ENCODE measurements around the gene CMTM6.

The CMTM6 gene

GRCh38 chr3:32454731-32455608 lies 47.7 kb downstream of the CMTM6 start:
- Histone ChIP-seq H3K4me3 (ENCODE audit: low read depth, low read length) (no peak overlapping the region), H3K27me3 (ENCODE audit: control insufficient read depth, insufficient read depth, low read length) (no peaks in the 10 kb centered on the region), H3K9me3 (ENCODE audit: control insufficient read depth, insufficient read depth, low read depth, low read length) (no peaks in the 10 kb centered on the region), H3K4me1 (ENCODE audit: control insufficient read depth, insufficient read depth, low read length) (peaks cover 14% of the 10 kb centered on the region), H3K36me3 (ENCODE audit: control insufficient read depth, insufficient read depth, low read length) (peaks cover 12% of the 10 kb centered on the region), H3K9ac (ENCODE audit: low read length) (no peak overlapping the region), H3K27ac (ENCODE audit: low read depth, low read length) (no peak overlapping the region)

GRCh38 chr3:32454111-32454510 lies 48.5 kb downstream of the CMTM6 start:
- Histone ChIP-seq H3K27me3 (ENCODE audit: control insufficient read depth, insufficient read depth, low read length) (no peaks in the 10 kb centered on the region), H3K4me1 (ENCODE audit: control insufficient read depth, insufficient read depth, low read length) (peaks cover 8% of the 10 kb centered on the region; the same call in 1 of the 2 replicates), H3K4me3 (ENCODE audit: low read depth, low read length) (no peak overlapping the region), H3K9ac (ENCODE audit: low read length) (no peak overlapping the region), H3K27ac (ENCODE audit: low read depth, low read length) (no peak overlapping the region), H3K36me3 (ENCODE audit: control insufficient read depth, insufficient read depth, low read length) (peaks cover 12% of the 10 kb centered on the region), H3K9me3 (ENCODE audit: control insufficient read depth, insufficient read depth, low read depth, low read length) (no peaks in the 10 kb centered on the region)

GRCh38 chr3:32453346-32453745 lies 49.3 kb downstream of the CMTM6 start:
- Histone ChIP-seq H3K36me3 (ENCODE audit: control insufficient read depth, insufficient read depth, low read length) (peaks cover 12% of the 10 kb centered on the region), H3K9me3 (ENCODE audit: control insufficient read depth, insufficient read depth, low read depth, low read length) (no peaks in the 10 kb centered on the region), H3K9ac (ENCODE audit: low read length) (no peak overlapping the region), H3K27me3 (ENCODE audit: control insufficient read depth, insufficient read depth, low read length) (no peaks in the 10 kb centered on the region), H3K27ac (ENCODE audit: low read depth, low read length) (no peak overlapping the region), H3K4me1 (ENCODE audit: control insufficient read depth, insufficient read depth, low read length) (peaks cover 13% of the 10 kb centered on the region), H3K4me3 (ENCODE audit: low read depth, low read length) (no peak overlapping the region)

GRCh38 chr3:32452009-32452408 lies 50.6 kb downstream of the CMTM6 start:
- no peaks in the 10 kb centered on the region for H3K27me3 ChIP-seq (ENCODE audit: control insufficient read depth, insufficient read depth, low read length)
- H3K36me3 ChIP-seq (ENCODE audit: control insufficient read depth, insufficient read depth, low read length), result peaks cover 12% of the 10 kb centered on the region
- no peak overlapping the region for H3K27ac ChIP-seq (ENCODE audit: low read depth, low read length)
- H3K9ac ChIP-seq (ENCODE audit: low read length), result no peak overlapping the region
- H3K9me3 ChIP-seq (ENCODE audit: control insufficient read depth, insufficient read depth, low read depth, low read length), result no peaks in the 10 kb centered on the region
- H3K4me3 ChIP-seq (ENCODE audit: low read depth, low read length), result no peak overlapping the region
- peaks cover 22% of the 10 kb centered on the region for H3K4me1 ChIP-seq (ENCODE audit: control insufficient read depth, insufficient read depth, low read length)

- H3K9me3 ChIP-seq (ENCODE audit: control insufficient read depth, insufficient read depth, low read depth, low read length), result no peaks in the 10 kb centered on the region
- no peak overlapping the region for H3K4me3 ChIP-seq (ENCODE audit: low read depth, low read length)
- peaks cover 12% of the 10 kb centered on the region for H3K36me3 ChIP-seq (ENCODE audit: control insufficient read depth, insufficient read depth, low read length)
- no peaks in the 10 kb centered on the region for H3K27me3 ChIP-seq (ENCODE audit: control insufficient read depth, insufficient read depth, low read length)
- no peak overlapping the region for H3K27ac ChIP-seq (ENCODE audit: low read depth, low read length)
- peaks cover 22% of the 10 kb centered on the region for H3K4me1 ChIP-seq (ENCODE audit: control insufficient read depth, insufficient read depth, low read length)
- H3K9ac ChIP-seq (ENCODE audit: low read length), result no peak overlapping the region
Measured at GRCh38 chr3:32450992-32451659, 51.5 kb downstream of the CMTM6 start.

GRCh38 chr3:32450426-32450825 lies 52.2 kb downstream of the CMTM6 start:
- Histone ChIP-seq H3K4me1 (ENCODE audit: control insufficient read depth, insufficient read depth, low read length) (peaks cover 15% of the 10 kb centered on the region), H3K27ac (ENCODE audit: low read depth, low read length) (no peak overlapping the region), H3K4me3 (ENCODE audit: low read depth, low read length) (no peak overlapping the region), H3K36me3 (ENCODE audit: control insufficient read depth, insufficient read depth, low read length) (peaks cover 12% of the 10 kb centered on the region), H3K9ac (ENCODE audit: low read length) (no peak overlapping the region), H3K27me3 (ENCODE audit: control insufficient read depth, insufficient read depth, low read length) (no peaks in the 10 kb centered on the region), H3K9me3 (ENCODE audit: control insufficient read depth, insufficient read depth, low read depth, low read length) (no peaks in the 10 kb centered on the region)

- Histone ChIP-seq H3K9ac (ENCODE audit: low read length) (no peak overlapping the region), H3K36me3 (ENCODE audit: control insufficient read depth, insufficient read depth, low read length) (peaks cover 12% of the 10 kb centered on the region), H3K27me3 (ENCODE audit: control insufficient read depth, insufficient read depth, low read length) (no peaks in the 10 kb centered on the region), H3K4me3 (ENCODE audit: low read depth, low read length) (no peak overlapping the region), H3K9me3 (ENCODE audit: control insufficient read depth, insufficient read depth, low read depth, low read length) (no peaks in the 10 kb centered on the region), H3K27ac (ENCODE audit: low read depth, low read length) (no peak overlapping the region), H3K4me1 (ENCODE audit: control insufficient read depth, insufficient read depth, low read length) (peaks cover 14% of the 10 kb centered on the region)
Measured at GRCh38 chr3:32449691-32450090, 53.0 kb downstream of the CMTM6 start.

GRCh38 chr3:32448686-32449474 lies 53.8 kb downstream of the CMTM6 start:
- no peak overlapping the region for H3K4me3 ChIP-seq (ENCODE audit: low read depth, low read length)
- no peaks in the 10 kb centered on the region for H3K27me3 ChIP-seq (ENCODE audit: control insufficient read depth, insufficient read depth, low read length)
- no peak overlapping the region for H3K9ac ChIP-seq (ENCODE audit: low read length)
- no peak overlapping the region for H3K27ac ChIP-seq (ENCODE audit: low read depth, low read length)
- H3K36me3 ChIP-seq (ENCODE audit: control insufficient read depth, insufficient read depth, low read length), result peaks cover 6% of the 10 kb centered on the region; the same call in 1 of the 2 replicates
- peaks cover 14% of the 10 kb centered on the region for H3K4me1 ChIP-seq (ENCODE audit: control insufficient read depth, insufficient read depth, low read length)
- H3K9me3 ChIP-seq (ENCODE audit: control insufficient read depth, insufficient read depth, low read depth, low read length), result no peaks in the 10 kb centered on the region

- Histone ChIP-seq H3K9me3 (ENCODE audit: control insufficient read depth, insufficient read depth, low read depth, low read length) (no peaks in the 10 kb centered on the region), H3K36me3 (ENCODE audit: control insufficient read depth, insufficient read depth, low read length) (peaks cover 6% of the 10 kb centered on the region; the same call in 1 of the 2 replicates), H3K27me3 (ENCODE audit: control insufficient read depth, insufficient read depth, low read length) (no peaks in the 10 kb centered on the region), H3K4me1 (ENCODE audit: control insufficient read depth, insufficient read depth, low read length) (peaks cover 14% of the 10 kb centered on the region), H3K4me3 (ENCODE audit: low read depth, low read length) (no peak overlapping the region), H3K9ac (ENCODE audit: low read length) (no peak overlapping the region), H3K27ac (ENCODE audit: low read depth, low read length) (no peak overlapping the region)
Measured at GRCh38 chr3:32447865-32448400, 54.7 kb downstream of the CMTM6 start.

GRCh38 chr3:32443478-32443877 lies 59.2 kb downstream of the CMTM6 start:
- no peaks in the 10 kb centered on the region for H3K27me3 ChIP-seq (ENCODE audit: control insufficient read depth, insufficient read depth, low read length)
- no peak overlapping the region for H3K9ac ChIP-seq (ENCODE audit: low read length)
- H3K9me3 ChIP-seq (ENCODE audit: control insufficient read depth, insufficient read depth, low read depth, low read length), result no peaks in the 10 kb centered on the region
- no peak overlapping the region for H3K4me3 ChIP-seq (ENCODE audit: low read depth, low read length)
- H3K36me3 ChIP-seq (ENCODE audit: control insufficient read depth, insufficient read depth, low read length), result peaks cover 5% of the 10 kb centered on the region; the same call in 1 of the 2 replicates
- H3K4me1 ChIP-seq (ENCODE audit: control insufficient read depth, insufficient read depth, low read length), result peaks cover 15% of the 10 kb centered on the region
- no peak overlapping the region for H3K27ac ChIP-seq (ENCODE audit: low read depth, low read length)
